HK-2 (cell line): Measurements from ENCODE around the gene TSGA10IP.

Source experiments
- DNase-seq: peaks from one replicate; pipeline ENCODE4 v3.0.0-alpha.2; 2018; ENCODE audit not compliant: unreplicated experiment

The TSGA10IP gene

DNA sequence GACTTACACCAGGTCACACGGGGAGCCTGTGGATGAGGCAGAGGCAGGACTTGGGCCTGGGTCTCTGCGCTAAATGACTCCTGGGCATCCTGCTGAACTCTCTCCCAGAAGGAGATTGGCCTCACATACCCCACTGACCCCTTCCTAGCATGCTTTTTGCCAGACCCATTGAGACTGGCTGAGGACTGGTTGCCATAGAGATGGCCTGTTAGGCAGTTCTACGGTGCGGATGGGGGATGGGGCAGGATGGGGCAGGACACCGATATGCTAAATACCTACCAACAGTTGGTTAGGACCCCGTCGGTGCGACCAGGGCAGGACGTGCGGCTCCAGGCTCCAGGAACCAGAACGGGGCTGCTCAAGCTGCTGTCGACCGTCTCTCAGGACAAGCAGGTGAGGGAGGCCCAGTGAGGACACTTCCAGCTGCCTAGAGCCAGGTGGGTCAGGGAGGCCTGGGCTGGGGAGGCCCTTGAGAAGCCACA lies at the start of gene TSGA10IP:
Gene TSGA10IP, plus strand, starts transcription at position 51 of the 482 bp plus-strand sequence. Its CDS starts 196 bp downstream, at position 247.
- DNase-seq: no peak

- no peak for DNase-seq
These were observed 49.7 kb upstream of the TSGA10IP start for GRCh38 chr11:65895482-65895981.

GRCh38 chr11:65896034-65896999 lies 49.0 kb upstream of the TSGA10IP start:
- no peak for DNase-seq

DNA sequence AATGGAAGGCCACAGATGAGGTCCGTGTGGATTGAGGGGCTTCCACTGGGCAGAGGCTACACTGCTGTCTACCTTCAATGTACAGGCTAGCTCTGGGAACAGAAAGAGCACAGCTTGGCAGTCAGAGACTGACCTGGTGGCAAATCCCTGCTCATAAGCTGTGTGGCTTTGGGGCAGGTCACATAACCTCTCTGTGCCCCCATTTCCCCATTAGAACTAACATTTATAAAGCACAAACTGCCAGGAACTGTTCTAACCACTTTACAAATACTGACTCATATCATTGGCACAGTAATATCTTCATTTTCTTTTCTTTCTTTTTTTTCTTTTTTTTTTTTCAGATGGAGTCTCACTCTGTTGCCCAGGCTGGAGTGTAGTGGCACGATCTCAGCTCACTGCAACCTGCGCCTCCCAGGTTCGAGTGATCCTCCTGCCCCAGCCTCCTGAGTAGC lies 48.2 kb upstream of the TSGA10IP start:
- no peak for DNase-seq

DNA sequence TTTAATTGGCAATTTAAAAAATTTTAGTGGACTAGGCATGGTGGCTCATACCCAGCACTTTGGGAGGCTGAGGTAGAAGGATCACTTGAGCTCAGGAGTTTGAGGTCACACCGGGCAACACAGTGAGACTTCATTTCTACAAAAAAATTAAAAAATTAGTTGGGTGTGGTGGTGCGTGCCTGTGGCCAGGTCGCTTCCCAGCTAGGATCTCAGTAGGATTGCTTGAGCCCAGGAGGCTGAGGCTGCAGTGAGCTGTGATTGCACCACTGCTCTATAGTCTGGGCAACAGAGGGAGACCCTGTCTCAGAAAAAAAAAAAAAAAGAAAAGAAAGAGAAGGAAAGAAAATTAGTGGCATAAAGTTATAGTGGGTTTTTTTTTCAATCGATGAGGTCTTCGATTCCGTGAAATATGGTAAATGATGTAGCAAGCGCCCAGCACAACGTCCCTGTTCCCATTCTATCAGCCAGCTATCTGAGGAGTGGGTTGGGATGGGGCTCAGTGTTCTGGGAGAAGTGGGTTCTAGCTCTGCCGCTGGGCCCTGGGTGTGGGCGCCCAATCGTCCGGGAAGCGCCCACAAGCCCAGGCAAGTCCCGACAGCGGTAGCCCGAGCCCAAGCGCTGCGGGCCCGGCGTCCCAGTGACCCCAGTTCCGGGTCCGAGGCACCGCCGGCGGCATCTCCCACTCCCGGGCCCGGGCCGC lies 46.5 kb upstream of the TSGA10IP start:
- DNase-seq: no peak

- peak; percentile 81 for DNase-seq
These were observed 45.7 kb upstream of the TSGA10IP start for GRCh38 chr11:65899356-65900124.

GRCh38 chr11:65900125-65900898 lies 45.0 kb upstream of the TSGA10IP start, which contains the start of gene FOSL1:
FOSL1 (minus strand) TSS chr11:65900388; CDS start chr11:65900339, 49 bp downstream.
- peak; percentile 92 for DNase-seq

GRCh38 chr11:65900899-65901180 lies 44.4 kb upstream of the TSGA10IP start:
- DNase-seq: no peak

DNA sequence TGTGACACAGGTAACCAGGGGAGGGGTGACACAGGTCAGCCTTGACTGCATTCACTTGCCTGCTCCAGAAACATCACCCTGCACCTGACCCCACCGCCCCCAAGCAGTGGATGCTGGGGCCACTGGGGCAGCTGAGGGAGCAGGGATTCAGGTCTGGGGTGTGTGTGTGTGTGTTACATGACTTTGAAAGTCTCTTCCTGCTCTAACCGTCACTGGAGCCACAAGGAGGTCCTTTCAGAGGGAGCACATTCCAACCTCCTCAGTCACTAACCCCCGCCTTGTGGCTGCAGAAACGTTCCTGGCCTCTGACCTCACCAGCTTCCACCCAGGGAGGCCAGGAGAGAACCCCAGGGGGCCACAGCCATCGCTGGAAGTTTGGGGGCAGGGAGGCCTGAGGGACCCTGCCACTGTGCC lies 42.2 kb upstream of the TSGA10IP start:
- DNase-seq: peak; percentile 80

DNA sequence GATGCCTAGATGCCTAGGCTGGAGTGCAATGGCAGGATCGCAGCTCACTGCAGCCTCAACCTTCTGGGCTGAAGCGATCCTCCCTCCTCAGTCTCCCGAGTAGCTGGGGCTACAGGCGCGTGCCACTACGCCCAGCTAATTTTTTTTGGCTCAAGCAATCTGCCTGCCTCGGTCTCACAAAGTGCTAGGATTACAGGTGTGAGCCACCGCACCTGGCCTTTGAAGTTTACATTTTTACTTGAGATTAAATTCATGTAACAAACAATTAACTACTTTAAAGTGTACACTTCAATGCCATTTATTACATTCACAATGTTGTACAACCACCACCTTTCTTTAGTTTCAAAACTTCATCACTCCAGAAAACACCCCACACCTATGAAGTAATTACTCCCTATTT lies 41.6 kb upstream of the TSGA10IP start:
- no peak for DNase-seq

GRCh38 chr11:65906602-65907001 lies 38.7 kb upstream of the TSGA10IP start:
- no peak for DNase-seq

- no peak for DNase-seq
These were observed 37.4 kb upstream of the TSGA10IP start for GRCh38 chr11:65907878-65908277.

DNA sequence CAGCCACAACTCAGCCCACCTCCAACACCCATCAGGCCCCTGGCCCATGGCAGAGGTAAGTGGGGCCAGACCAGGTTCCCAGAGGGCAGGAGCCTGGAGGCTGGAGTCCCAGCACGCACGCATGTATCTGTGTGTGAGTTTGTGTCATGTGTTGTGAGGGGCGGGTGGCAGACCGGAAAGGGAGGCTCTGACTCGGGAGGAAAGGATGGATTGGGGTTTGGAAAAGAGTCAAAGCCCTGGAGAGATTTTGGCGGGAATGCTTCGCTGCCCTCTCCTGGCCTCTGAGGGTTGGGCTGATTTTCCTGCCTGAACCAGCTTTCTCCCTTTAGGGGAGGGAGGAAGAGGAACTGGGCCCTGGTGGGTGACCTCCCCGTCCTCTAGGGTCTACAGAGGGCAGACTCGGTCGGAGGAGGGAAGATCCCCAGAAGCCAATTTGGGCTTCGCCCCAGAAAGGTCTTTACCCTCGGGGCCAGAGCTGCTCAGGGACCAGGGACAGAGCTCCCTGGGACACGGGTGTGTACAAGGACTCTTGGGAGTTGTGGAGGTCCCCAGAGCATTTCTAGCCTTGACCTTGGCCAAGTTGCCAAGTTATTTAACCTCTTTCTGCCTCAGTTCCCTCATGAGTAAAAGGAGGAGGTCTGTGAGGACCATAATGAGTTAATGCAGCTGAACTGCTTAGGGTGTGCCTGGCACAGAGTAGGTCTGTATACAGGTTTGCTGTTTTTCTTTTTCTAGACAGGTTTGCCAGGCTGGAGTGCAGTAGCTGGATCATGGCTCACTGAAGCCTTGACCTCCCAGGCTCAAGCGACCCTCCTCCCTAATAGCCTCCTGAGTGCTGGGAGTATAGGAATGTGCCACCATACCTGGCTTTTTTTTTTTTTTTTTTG lies 33.4 kb upstream of the TSGA10IP start:
- DNase-seq: peak; percentile 85

- peak; percentile 67 for DNase-seq
These were observed 32.4 kb upstream of the TSGA10IP start for GRCh38 chr11:65912845-65913244.

DNA sequence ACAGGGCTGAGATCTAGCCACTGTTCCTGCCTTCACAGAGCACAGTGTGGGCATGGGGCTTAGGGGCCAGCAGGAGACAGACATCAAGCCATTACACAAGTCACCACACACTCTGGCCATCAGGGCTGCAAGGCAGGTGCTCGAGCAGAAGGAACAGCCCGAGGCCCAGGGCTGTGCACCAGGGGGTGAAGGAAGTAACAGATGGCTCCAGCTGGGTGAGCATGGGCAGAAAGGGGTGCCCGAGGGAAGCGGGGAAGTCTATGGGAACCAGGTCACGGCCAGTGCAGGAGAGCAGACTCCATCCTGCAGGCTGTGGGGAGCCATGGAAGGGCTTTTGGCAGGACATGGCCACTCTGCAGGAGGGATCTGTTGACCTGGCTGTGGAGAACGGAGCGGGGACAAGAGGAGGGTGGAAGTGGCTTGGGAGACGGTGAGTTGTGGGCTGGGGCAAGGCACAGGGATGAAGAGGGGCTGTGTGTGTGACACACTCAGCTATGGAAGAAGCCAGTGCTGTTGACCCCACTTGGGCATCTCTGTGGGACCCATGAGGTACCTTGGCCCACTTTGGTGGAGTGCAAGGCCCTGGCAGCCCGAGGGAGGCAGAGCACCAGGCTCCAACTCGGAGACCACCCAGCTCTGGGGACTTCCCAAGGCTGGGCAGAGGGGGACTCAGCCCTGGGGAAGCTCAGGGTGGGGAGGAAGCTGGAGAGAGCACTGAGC lies 30.0 kb upstream of the TSGA10IP start:
- no peak for DNase-seq

DNA sequence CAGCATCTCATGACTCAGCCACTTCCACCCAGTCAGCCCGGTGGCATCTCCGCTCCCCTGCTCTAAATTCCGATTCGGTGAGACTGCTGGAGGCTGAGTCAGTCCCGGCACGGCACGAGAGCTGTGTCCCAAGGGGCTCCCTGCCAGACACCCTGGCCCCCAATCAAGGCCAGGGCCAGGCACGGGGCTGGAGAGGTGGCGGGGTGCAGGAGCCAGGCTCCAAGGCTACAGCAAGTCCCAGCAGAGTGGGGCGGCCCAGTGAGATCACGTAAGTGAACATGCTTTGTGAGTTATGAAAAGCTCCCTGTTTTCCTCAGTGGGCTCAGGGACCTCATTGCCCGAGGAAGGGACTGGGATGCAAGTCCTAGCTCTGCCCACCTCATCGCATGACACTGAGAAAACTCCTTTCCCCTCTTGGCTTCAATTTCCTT lies 29.4 kb upstream of the TSGA10IP start:
- peak; percentile 90 for DNase-seq

GRCh38 chr11:65916391-65916790 lies 28.9 kb upstream of the TSGA10IP start:
- no peak for DNase-seq

- DNase-seq: no peak
These were observed 28.2 kb upstream of the TSGA10IP start for GRCh38 chr11:65917077-65917433.
